ENCODE measurements around the gene RANBP17. TPM values are rescaled to one million over a fixed set of nuclear protein-coding genes. Genes with fewer than 3 reads are reported as not detected.

RANBP17 gene
- total RNA-seq, 6 donors from 2014 or later, result 12.6 to 81.4 (median 23.9) TPM

DNA sequence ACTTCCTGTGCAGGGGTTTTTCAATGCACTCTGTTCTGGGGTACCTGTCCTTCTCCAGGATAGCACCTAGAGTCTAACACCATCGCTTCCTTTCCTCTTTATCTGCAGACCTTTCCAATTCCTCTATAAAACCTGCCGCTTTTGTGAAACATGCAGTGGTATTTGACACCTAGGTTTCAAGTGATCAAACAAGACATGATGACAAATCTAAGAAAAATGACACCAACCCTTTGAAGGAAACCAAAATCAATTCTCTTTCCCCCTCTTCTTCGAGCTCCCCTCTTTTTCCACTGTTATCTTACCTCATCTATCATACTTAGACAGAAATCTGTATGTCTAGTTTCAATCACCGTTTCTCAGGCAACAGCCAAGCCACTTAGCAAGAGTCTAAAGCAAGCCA lies 25.6 kb upstream of the RANBP17 start:
- no peaks in the 10 kb centered on the region for H3K9me3 ChIP-seq
- ATAC-seq (ENCODE audit: low FRiP score in 2 of 2) (no peak), DNase-seq (no peak)
- no peaks in the 10 kb centered on the region for H3K27me3 ChIP-seq
- 58 to 63% methylated on average over 4 of the region's 4 CpGs for WGBS, 2 donors
- H3K4me1 ChIP-seq, result no peaks in the 10 kb centered on the region
- no peak overlapping the region for H3K27ac ChIP-seq
- no peak overlapping the region for H3K4me3 ChIP-seq
- TF ChIP-seq, protein P1, sequence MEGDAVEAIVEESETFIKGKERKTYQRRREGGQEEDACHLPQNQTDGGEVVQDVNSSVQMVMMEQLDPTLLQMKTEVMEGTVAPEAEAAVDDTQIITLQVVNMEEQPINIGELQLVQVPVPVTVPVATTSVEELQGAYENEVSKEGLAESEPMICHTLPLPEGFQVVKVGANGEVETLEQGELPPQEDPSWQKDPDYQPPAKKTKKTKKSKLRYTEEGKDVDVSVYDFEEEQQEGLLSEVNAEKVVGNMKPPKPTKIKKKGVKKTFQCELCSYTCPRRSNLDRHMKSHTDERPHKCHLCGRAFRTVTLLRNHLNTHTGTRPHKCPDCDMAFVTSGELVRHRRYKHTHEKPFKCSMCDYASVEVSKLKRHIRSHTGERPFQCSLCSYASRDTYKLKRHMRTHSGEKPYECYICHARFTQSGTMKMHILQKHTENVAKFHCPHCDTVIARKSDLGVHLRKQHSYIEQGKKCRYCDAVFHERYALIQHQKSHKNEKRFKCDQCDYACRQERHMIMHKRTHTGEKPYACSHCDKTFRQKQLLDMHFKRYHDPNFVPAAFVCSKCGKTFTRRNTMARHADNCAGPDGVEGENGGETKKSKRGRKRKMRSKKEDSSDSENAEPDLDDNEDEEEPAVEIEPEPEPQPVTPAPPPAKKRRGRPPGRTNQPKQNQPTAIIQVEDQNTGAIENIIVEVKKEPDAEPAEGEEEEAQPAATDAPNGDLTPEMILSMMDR (IDR thresholded peaks at IDR 0.05), result no peak
- TF ChIP-seq POLR2AphosphoS5 (IDR thresholded peaks at IDR 0.05), result no peak
- no peaks in the 10 kb centered on the region for H3K36me3 ChIP-seq

DNA sequence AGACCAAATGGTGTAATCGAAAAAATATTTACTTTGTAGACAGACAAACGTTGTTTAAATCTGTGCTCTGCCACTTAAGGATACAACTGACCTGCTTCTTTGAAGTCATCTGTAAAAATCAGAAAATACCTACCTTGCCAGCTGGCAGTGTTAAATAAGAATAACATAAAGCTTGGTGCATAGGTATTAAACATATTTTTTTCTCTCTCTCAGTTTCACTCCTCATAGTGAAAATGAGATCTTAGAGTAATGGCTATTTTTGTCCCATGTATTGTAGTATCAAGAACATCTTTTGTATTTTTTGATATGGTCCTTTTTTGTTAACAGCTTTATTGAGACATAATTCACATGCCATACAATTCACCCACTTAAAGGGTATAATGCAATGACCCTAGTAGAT lies 17.9 kb upstream of the RANBP17 start:
- H3K27me3 ChIP-seq, result no peaks in the 10 kb centered on the region
- no peak for TF ChIP-seq EP300 (IDR thresholded peaks at IDR 0.05)
- no peak for TF ChIP-seq POLR2A (IDR thresholded peaks at IDR 0.05)
- TF ChIP-seq POLR2AphosphoS5 (IDR thresholded peaks at IDR 0.05), result no peak
- TF ChIP-seq, protein P1 (IDR thresholded peaks at IDR 0.05), result no peak
- DNase-seq, result no peak
- H3K36me3 ChIP-seq, result no peaks in the 10 kb centered on the region
- no peaks in the 10 kb centered on the region for H3K4me1 ChIP-seq
- no peaks in the 10 kb centered on the region for H3K9me3 ChIP-seq
- ATAC-seq (ENCODE audit: low FRiP score in 2 of 2), result no peak
- no peak overlapping the region for H3K27ac ChIP-seq
- no peak overlapping the region for H3K4me3 ChIP-seq
- 75 to 83% methylated on average over 2 of the region's 2 CpGs for WGBS, 2 donors

DNA sequence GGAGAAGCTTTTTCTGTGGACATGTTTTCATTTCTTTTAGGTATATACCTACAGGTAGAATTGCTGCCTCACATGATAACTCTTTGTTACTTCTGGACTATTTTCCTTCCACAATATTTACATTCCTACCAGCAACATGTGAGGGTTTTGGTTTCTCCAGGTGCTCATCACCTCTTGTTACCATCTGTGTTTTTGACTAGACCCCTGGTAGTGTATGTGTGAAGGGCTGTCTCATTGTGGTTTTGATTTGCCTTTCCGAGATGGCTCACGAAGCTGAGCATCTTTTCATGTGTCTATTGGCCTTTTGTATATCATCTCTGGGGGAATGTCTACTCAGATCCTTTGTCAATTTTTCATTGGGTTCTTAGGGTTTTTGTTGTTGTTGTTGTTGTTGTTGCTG lies 17.2 kb upstream of the RANBP17 start:
- H3K27ac ChIP-seq, result no peak overlapping the region
- WGBS, 2 donors, result 55 to 70% methylated on average over 2 of the region's 2 CpGs
- no peak overlapping the region for H3K4me3 ChIP-seq
- no peak for ATAC-seq (ENCODE audit: low FRiP score in 2 of 2)
- TF ChIP-seq POLR2A (IDR thresholded peaks at IDR 0.05), result no peak
- TF ChIP-seq, protein P1 (IDR thresholded peaks at IDR 0.05), result no peak
- TF ChIP-seq POLR2AphosphoS5 (IDR thresholded peaks at IDR 0.05), result no peak
- TF ChIP-seq EP300 (IDR thresholded peaks at IDR 0.05), result no peak
- H3K36me3 ChIP-seq, result no peaks in the 10 kb centered on the region
- H3K9me3 ChIP-seq, result no peaks in the 10 kb centered on the region
- no peaks in the 10 kb centered on the region for H3K27me3 ChIP-seq
- no peaks in the 10 kb centered on the region for H3K4me1 ChIP-seq
- DNase-seq, result no peak

DNA sequence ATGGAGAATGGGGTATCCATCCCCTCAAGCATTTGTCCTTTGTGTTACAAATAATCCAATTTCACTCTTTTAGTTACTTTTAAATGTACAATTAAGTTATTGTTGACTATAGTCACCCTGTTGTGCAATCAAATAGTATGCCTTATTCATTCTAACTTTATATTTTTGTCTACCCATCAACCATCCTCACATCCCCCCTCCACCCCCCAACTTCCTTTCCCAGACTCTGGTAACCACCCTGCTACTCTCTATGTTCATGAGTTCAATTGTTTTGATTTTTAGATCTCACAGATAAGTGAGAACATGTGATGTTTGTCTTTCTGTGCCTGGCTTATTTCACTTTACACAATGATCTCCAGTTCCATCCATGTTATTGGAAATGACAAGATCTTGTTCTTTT lies 15.4 kb upstream of the RANBP17 start:
- H3K27ac ChIP-seq, result no peak overlapping the region
- no peaks in the 10 kb centered on the region for H3K36me3 ChIP-seq
- TF ChIP-seq EP300 (IDR thresholded peaks at IDR 0.05), result no peak
- TF ChIP-seq POLR2A (IDR thresholded peaks at IDR 0.05), result no peak
- TF ChIP-seq, protein P1 (IDR thresholded peaks at IDR 0.05), result no peak
- TF ChIP-seq POLR2AphosphoS5 (IDR thresholded peaks at IDR 0.05), result no peak
- no peaks in the 10 kb centered on the region for H3K27me3 ChIP-seq
- ATAC-seq (ENCODE audit: low FRiP score in 2 of 2) (no peak), DNase-seq (no peak)
- no peaks in the 10 kb centered on the region for H3K9me3 ChIP-seq
- H3K4me1 ChIP-seq, result no peaks in the 10 kb centered on the region
- no peak overlapping the region for H3K4me3 ChIP-seq

DNA sequence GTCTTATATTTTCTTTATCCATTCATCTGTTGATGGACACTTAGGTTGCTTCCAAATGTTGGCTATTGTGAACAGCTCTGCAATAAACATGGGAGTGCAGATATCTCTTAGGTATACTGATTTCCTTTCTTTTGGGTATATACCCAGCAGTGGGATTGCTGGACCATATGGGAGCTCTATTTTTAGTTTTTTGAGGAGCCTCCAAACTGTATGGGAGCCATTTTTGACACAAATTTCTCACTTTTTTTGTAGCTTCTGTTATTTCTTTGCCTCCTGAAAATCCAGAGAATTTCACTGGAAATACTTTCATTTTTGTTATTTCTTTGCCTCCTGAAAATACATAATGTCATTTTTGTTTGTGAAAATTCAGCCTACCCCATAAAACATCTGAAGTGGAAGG lies 15.0 kb upstream of the RANBP17 start:
- Histone ChIP-seq H3K27ac (no peak overlapping the region), H3K4me1 (no peaks in the 10 kb centered on the region), H3K9me3 (no peaks in the 10 kb centered on the region), H3K27me3 (no peaks in the 10 kb centered on the region), H3K4me3 (no peak overlapping the region), H3K36me3 (no peaks in the 10 kb centered on the region)
- TF ChIP-seq EP300 (IDR thresholded peaks at IDR 0.05) (no peak), POLR2A (IDR thresholded peaks at IDR 0.05) (no peak), POLR2AphosphoS5 (IDR thresholded peaks at IDR 0.05) (no peak)
- TF ChIP-seq, protein P1 (IDR thresholded peaks at IDR 0.05), result no peak
- DNase-seq (no peak), ATAC-seq (ENCODE audit: low FRiP score in 2 of 2) (no peak)
